HepG2 (cell line): Measurements from ENCODE around the gene AFAP1L2. TPM values are rescaled to one million over a fixed set of nuclear protein-coding genes. Genes with fewer than 3 reads are reported as not detected.
"Not testable (repeated sequence)": the region's sequence is repeated elsewhere in the genome, so short reads cannot be mapped to it uniquely, and the experiment has no call there.

Experiments used
- ATAC-seq: fragments of 200-7000 bp; cut with Tn5 transposase; 3 replicates; pipeline ENCODE4 v1.9.1; 2020; ENCODE audit warnings: mild to moderate bottlenecking, moderate library complexity
- BruUV-seq: library from RNA; stranded (reverse); fragments of 400-500 nt; replicated peaks from 2 replicates; lab custom pipeline; 2021; lab: Mats Ljungman, UMichigan
- CTCF ChIA-PET: fragments of 300-600 bp; formaldehyde crosslinking; extraction: SDS; loops from one replicate; lab custom pipeline; 2021; ENCODE audit warnings: low total read pairs, inconsistent platforms, low intra/inter-chr PET ratio; lab: Yijun Ruan, JAX
- POLR2A ChIA-PET: fragments of 350-600 bp; sonication (Branson Sonifier 250); formaldehyde crosslinking; loops from one replicate; lab custom pipeline; 2020; ENCODE audit warnings: antibody characterized with exemption, inconsistent platforms; lab: Yijun Ruan, JAX
- DNase-seq: peaks from one replicate; pipeline ENCODE4 v3.0.0-alpha.2; 2015; ENCODE audit warnings: low spot score
- FAIRE-seq: peaks from 3 replicates; lab custom pipeline; 2011; peaks lifted over from hg19 to GRCh38; lab: Jason Lieb, UNC
- H2AFZ ChIP-seq: one replicate; pipeline ENCODE4 v1.6.1; 2011; ENCODE audit warnings: low read length, inconsistent platforms
- H3K27ac ChIP-seq: fragments of 300-600 bp; 3 replicates; pipeline ENCODE4 v1.8.0; 2011; ENCODE audit warnings: mixed run types, mild to moderate bottlenecking, mixed read lengths, low read length, inconsistent platforms; ENCODE audit not compliant: insufficient read depth; ENCODE audit errors: extremely low read length
- H3K27me3 ChIP-seq, 2 experiments: fragments of 200-600 bp in 1 of 2; 2 replicates in 1 of 2; 3 replicates in 1 of 2; pipeline versions ENCODE4 v1.6.0 to v1.8.0; 2011; ENCODE audit warnings: low read length in 2 of 2, mild to moderate bottlenecking in 2 of 2, moderate library complexity in 2 of 2, inconsistent platforms in 1 of 2; ENCODE audit not compliant: insufficient read depth in 2 of 2, control insufficient read depth in 1 of 2
- H3K36me3 ChIP-seq, 2 experiments: fragments of 200-600 bp in 1 of 2; replicated peaks in 1 of 2; 2 replicates in 1 of 2; 3 replicates in 1 of 2; pipeline versions ENCODE4 v1.5.1 to v1.8.0; 2011; ENCODE audit warnings: low read length in 2 of 2, inconsistent platforms in 1 of 2; ENCODE audit not compliant: insufficient read depth in 2 of 2, control insufficient read depth in 1 of 2
- H3K4me1 ChIP-seq: 2 replicates; pipeline ENCODE4 v1.5.1; 2012; ENCODE audit warnings: low read length, inconsistent platforms; ENCODE audit not compliant: insufficient read depth
- H3K4me2 ChIP-seq: 2 replicates; pipeline ENCODE4 v1.6.0; 2011; ENCODE audit warnings: low read depth, low read length, inconsistent platforms
- H3K4me3 ChIP-seq, 3 experiments: fragments of 200-600 bp in 1 of 3; sonication (generic), shearing (Covaris generic) in 1 of 3; replicated peaks in 1 of 3; 2 replicates each; pipeline ENCODE4 v1.5.1; 2011 to 2016; ENCODE audit warnings: low read length in 3 of 3, inconsistent platforms in 2 of 3, low read depth in 2 of 3, mild to moderate bottlenecking in 2 of 3, control low read depth in 1 of 3, mixed read lengths in 1 of 3; ENCODE audit not compliant: insufficient read depth in 1 of 3
- H3K79me2 ChIP-seq: one replicate; pipeline ENCODE4 v1.6.1; 2011; ENCODE audit warnings: low read length, inconsistent platforms; ENCODE audit not compliant: insufficient read depth
- H3K9ac ChIP-seq: 2 replicates; pipeline ENCODE4 v1.6.0; 2011; ENCODE audit warnings: mild to moderate bottlenecking, low read depth, low read length, inconsistent platforms; ENCODE audit not compliant: insufficient read depth
- H3K9me3 ChIP-seq: 2 replicates; pipeline ENCODE4 v1.5.1; 2012; ENCODE audit warnings: mild to moderate bottlenecking, low read length
- H4K20me1 ChIP-seq: 2 replicates; pipeline ENCODE4 v1.6.0; 2011; ENCODE audit warnings: inconsistent platforms, mild to moderate bottlenecking, low read length, moderate library complexity; ENCODE audit not compliant: insufficient read depth
- KLF9 ChIP-seq: IDR thresholded peaks from 2 replicates; pipeline ENCODE4 v1.6.1; 2016; ENCODE audit warnings: low read depth
- MAFK ChIP-seq, 2 experiments: IDR thresholded peaks in 1 of 2; conservative IDR thresholded peaks in 1 of 2; 2 replicates each; pipeline ENCODE4 v1.6.1; 2011; ENCODE audit warnings: improper control_type of control experiment in 2 of 2, low read length in 2 of 2
- REL ChIP-seq: sonication (generic); formaldehyde crosslinking; conservative IDR thresholded peaks from 2 replicates; pipeline ENCODE4 v1.8.0; 2022; ENCODE audit warnings: mild to moderate bottlenecking, missing genetic modification reagents, moderate library complexity
- THAP11 ChIP-seq: IDR thresholded peaks from 2 replicates; pipeline ENCODE4 v1.6.1; 2016; ENCODE audit warnings: missing biosample characterization, missing genetic modification reagents
- ZNF724P ChIP-seq: sonication (generic); formaldehyde crosslinking; IDR thresholded peaks from 2 replicates; pipeline ENCODE4 v1.8.0; 2022; ENCODE audit warnings: missing genetic modification reagents, borderline replicate concordance
- WGBS: methylation state at CpG from one replicate; pipeline ENCODE4 v1.1.6; 2017; ENCODE audit warnings: low lambda C conversion rate; 5-methylcytosine and 5-hydroxymethylcytosine counted together
- in situ Hi-C: cut with HindIII; loops from 2 replicates; pipeline ENCODE4 v1.10.0; 2017; ENCODE audit warnings: low pct_unique_long_range_greater_than_20kb; ENCODE audit not compliant: extremely low pct_ligation_motif_present
- intact Hi-C: fragments of 100-400 bp; cut with micrococcal nuclease; formaldehyde crosslinking; loops from one replicate; pipeline ENCODE4 v1.10.0; 2022; ENCODE audit not compliant: unreplicated experiment
- polyA plus RNA-seq, 8 experiments: library from polyadenylated mRNA; depleted of rRNA in 3 of 8; stranded (reverse) in 7 of 8; unstranded in 1 of 8; fragments of >200 nt; fragmentation: Illumina TruSeq in 4 of 8; extraction: Trizol in 4 of 8; gene quantifications; 2 replicates each; pipeline versions ENCODE4 v1.2.1 to v1.2.3, GENCODE V29; 2011 to 2016; ENCODE audit warnings: low read depth in 4 of 8, missing spikeins in 1 of 8, mixed read lengths in 1 of 8; ENCODE audit not compliant: insufficient read depth in 1 of 8
- total RNA-seq, 5 experiments: library from RNA; depleted of rRNA; stranded (reverse); fragments of >200 nt; fragmentation: Illumina TruSeq; extraction: Trizol; gene quantifications; 2 replicates each; pipeline ENCODE4 v1.2.3, GENCODE V29; 2016; ENCODE audit warnings: low read depth in 1 of 5

AFAP1L2 gene
- total and polyA plus RNA-seq, 2 of the 13 experiments (the other 11 are each of a cell fraction or from before 2014, with no cell fraction given): not detected

DNA sequence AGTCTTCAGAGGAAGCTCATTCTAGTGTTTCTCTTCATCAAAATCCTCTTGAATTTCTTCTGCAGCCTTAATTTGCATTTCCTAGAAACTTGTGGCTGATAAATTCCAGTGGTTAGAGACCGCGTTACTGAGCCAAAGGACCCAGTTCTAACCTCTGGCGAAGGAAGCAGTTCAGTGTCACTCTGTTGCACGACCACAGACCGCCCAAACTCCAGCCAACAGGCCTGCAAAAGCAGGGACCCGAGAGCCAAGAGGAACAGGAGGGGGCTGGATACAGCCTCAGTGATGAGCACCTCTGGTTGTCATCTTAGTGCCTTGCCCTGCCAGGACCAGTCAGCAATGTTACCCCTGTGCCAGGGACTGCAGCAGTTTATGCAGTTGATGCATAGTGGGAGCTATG lies 70.0 kb downstream of the AFAP1L2 start (continued):
- TF ChIP-seq MAFK (conservative IDR thresholded peaks at IDR 0.05 in 1 of 2, IDR thresholded peaks at IDR 0.05 in 1 of 2; ENCODE audit: low read length in 2 of 2): no peak

DNA sequence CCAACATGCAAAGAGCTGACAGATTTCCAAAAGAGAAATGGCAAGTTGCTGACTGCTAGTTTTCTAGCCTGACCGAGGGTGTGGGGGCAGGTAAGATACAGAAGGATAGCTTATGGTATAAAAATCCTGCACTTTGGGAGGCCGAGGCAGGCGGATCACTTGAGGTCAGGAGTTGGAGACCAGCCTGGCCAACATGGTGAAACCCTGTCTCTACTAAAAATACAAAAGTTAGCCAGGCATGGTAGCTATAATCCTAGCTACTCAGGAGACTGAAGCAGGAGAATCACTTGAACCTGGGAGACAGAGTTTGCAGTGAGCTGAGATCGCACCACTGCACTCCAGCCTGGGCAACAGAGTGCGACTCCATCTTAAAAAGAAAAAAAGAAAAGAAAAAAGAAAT lies 70.9 kb downstream of the AFAP1L2 start:
- DNase-seq, in situ Hi-C loops, CTCF ChIA-PET, BruUV-seq, H3K9me3 ChIP-seq, H3K36me3 ChIP-seq, H4K20me1 ChIP-seq, FAIRE-seq, H2AFZ ChIP-seq, H3K4me2 ChIP-seq, ATAC-seq, H3K4me3 ChIP-seq, POLR2A ChIA-PET, intact Hi-C loops, H3K9ac ChIP-seq, H3K79me2 ChIP-seq, H3K27ac ChIP-seq, H3K4me1 ChIP-seq: not testable (repeated sequence)
- 13% methylated on average over 5 of the region's 5 CpGs for WGBS
- H3K27me3 ChIP-seq: peaks cover 0 to 49% of the 10 kb centered on the region in 2 experiments; a peak in 3 of 5 replicates

DNA sequence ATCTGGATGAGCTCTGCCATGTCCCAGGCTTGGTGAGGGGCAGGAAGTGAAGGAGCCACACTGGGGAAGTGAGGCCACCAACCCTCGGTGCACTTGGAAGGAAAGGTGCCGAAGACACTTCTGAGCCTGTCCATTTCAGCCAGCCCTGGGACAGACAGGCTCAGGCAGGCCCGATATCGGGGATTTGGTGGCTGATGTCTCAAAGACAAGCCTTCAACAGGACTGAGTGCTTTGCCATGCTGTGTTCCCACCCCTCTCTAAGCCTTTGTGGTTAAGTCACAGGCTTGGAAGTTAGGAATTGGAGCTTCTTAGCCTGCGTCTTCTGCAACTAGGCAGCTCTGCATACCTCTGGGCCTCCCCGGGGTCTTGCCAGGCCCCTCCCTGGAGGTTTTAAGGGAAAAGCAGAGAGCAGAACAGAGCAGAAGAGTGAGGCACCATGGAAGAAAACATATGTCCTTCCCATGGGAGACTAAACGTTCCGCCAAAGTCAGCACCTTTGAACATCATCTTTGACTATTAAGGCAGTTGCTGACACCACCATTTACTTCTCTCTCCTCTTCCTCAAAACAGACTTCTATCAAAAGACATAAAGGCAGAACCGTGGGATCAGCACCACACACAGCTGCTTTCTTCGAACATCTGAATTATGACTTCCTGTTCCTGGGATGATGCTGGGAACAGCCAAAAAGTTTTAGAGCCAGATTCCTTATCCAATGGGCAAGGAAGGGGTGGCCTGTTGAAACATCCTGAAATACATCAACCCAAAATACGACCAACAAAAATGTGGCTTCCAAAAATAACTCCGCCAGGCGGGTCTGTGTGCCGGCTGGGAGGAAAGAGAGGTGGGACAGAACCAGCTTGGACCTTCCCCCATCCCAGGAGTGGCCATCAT lies 71.8 kb downstream of the AFAP1L2 start:
- no peaks in the 10 kb centered on the region for H4K20me1 ChIP-seq
- H3K36me3 ChIP-seq: no peaks in the 10 kb centered on the region
- ChIA-PET CTCF (no interaction called here), POLR2A (no interaction called here)
- ATAC-seq (no peak), DNase-seq (no peak), FAIRE-seq (no peak)
- intact Hi-C loops: no loop called here
- H2AFZ ChIP-seq: no peak overlapping the region
- in situ Hi-C loops: no loop called here
- no peak overlapping the region for H3K27ac ChIP-seq
- no peak overlapping the region for H3K9ac ChIP-seq
- H3K4me3 ChIP-seq: no peak overlapping the region
- no peaks in the 10 kb centered on the region for H3K9me3 ChIP-seq
- TF ChIP-seq REL (CRISPR knock-in tag): no peak
- TF ChIP-seq KLF9 (CRISPR knock-in tag): no peak
- no peak for TF ChIP-seq THAP11 (CRISPR knock-in tag)
- 0 out of 4 replicates have a peak, but pooled peaks of 1 of the 2 experiments have one; percentile 0 for TF ChIP-seq MAFK (conservative IDR thresholded peaks at IDR 0.05 in 1 of 2, IDR thresholded peaks at IDR 0.05 in 1 of 2; ENCODE audit: low read length in 2 of 2)
- no peak for TF ChIP-seq ZNF724P (CRISPR knock-in tag)
- H3K79me2 ChIP-seq: no peaks in the 10 kb centered on the region
- peaks cover 0 to 49% of the 10 kb centered on the region in 2 experiments; a peak in 3 of 5 replicates for H3K27me3 ChIP-seq
- no peak overlapping the region for H3K4me2 ChIP-seq
- no peaks in the 10 kb centered on the region for H3K4me1 ChIP-seq
- 19% methylated on average over 13 of the region's 14 CpGs for whole genome bisulfite sequencing
- no TSS peak for BruUV-seq
